ENCODE data around the gene DNMT3A.
"Not testable (repeated sequence)": the region's sequence is repeated elsewhere in the genome, so short reads cannot be mapped to it uniquely, and the experiment has no call there.

Gene DNMT3A

GRCh38 chr2:25279091-25279651 is 62.6 kb downstream of the DNMT3A start:
- peak; percentile 87 for DNase-seq

GRCh38 chr2:25276569-25277465 is 64.9 kb downstream of the DNMT3A start:
- DNase-seq, result no peak

- no peak for DNase-seq
These were observed 66.2 kb downstream of the DNMT3A start for GRCh38 chr2:25275575-25275965.

- no peak for DNase-seq
These were observed 66.7 kb downstream of the DNMT3A start for GRCh38 chr2:25274868-25275574.

- no peak for DNase-seq
These were observed 67.7 kb downstream of the DNMT3A start for GRCh38 chr2:25273985-25274535.

GRCh38 chr2:25272705-25273104 is 69.0 kb downstream of the DNMT3A start:
- not testable (repeated sequence) for DNase-seq

- no peak for DNase-seq
These were observed 71.7 kb downstream of the DNMT3A start for GRCh38 chr2:25270061-25270460.

- no peak for DNase-seq
These were observed 72.5 kb downstream of the DNMT3A start for GRCh38 chr2:25269233-25269632.

- DNase-seq, result no peak
These were observed 73.6 kb downstream of the DNMT3A start for GRCh38 chr2:25268139-25268538.

GRCh38 chr2:25266399-25266798 is 75.3 kb downstream of the DNMT3A start:
- DNase-seq, result no peak

GRCh38 chr2:25265802-25266201 is 75.9 kb downstream of the DNMT3A start:
- DNase-seq, result no peak

GRCh38 chr2:25265001-25265400 is 76.7 kb downstream of the DNMT3A start:
- DNase-seq, result no peak

GRCh38 chr2:25262288-25262687 is 79.4 kb downstream of the DNMT3A start:
- no peak for DNase-seq

GRCh38 chr2:25259737-25260124 is 82.0 kb downstream of the DNMT3A start:
- no peak for DNase-seq

- no peak for DNase-seq
These were observed 82.6 kb downstream of the DNMT3A start for GRCh38 chr2:25258847-25259736.

- no peak for DNase-seq
These were observed 83.5 kb downstream of the DNMT3A start for GRCh38 chr2:25257931-25258846.

GRCh38 chr2:25257032-25257552 is 84.6 kb downstream of the DNMT3A start:
- DNase-seq, result peak; percentile 51

GRCh38 chr2:25256488-25256875 is 85.2 kb downstream of the DNMT3A start:
- no peak for DNase-seq

- no peak for DNase-seq
These were observed 85.8 kb downstream of the DNMT3A start for GRCh38 chr2:25255745-25256487.

GRCh38 chr2:25254961-25255360 is 86.8 kb downstream of the DNMT3A start:
- no peak for DNase-seq

Measured in NCI-H1105 treated with DMSO at 0.1 percent for 48 hours (cell line).